Astrocyte (in vitro differentiated cells and primary cell): ENCODE data around the gene PSENEN.

Experiments used
- CTCF ChIP-seq: IDR thresholded peaks from 2 replicates; pipeline ENCODE4 v1.5.1; 2011; ENCODE audit warnings: low read depth, mild to moderate bottlenecking, inconsistent platforms, low read length, moderate library complexity; ENCODE audit not compliant: insufficient read depth
- EZH2 ChIP-seq: IDR thresholded peaks from 2 replicates; pipeline ENCODE4 v1.6.1; 2012; ENCODE audit warnings: mild to moderate bottlenecking, low read length, inconsistent platforms; ENCODE audit not compliant: insufficient read depth

GRCh38 chr19:35757231-35757748 is 11.8 kb downstream of the PSENEN start:
- TF ChIP-seq CTCF (no peak), EZH2 (no peak)
